Gastroesophageal sphincter (tissue), 4 donors: Measurements from ENCODE around the gene DDX1. TPM values are rescaled to one million over a fixed set of nuclear protein-coding genes. Genes with fewer than 3 reads are reported as not detected.

Experiments
- ATAC-seq: fragments of 150-250 bp; one replicate; pipeline ENCODE4 v1.9.1; 2016; ENCODE audit warnings: mild to moderate bottlenecking, moderate library complexity
- H3K27ac ChIP-seq, 4 donors: fragments of 200-600 bp; sonication (generic) in 3 of 4; 1 replicate in 3 of 4; 2 replicates in 1 of 4; pipeline ENCODE4 v1.5.1; 2016 to 2019
- H3K27me3 ChIP-seq: fragments of 200-600 bp; sonication (generic); one replicate; pipeline ENCODE4 v1.5.1; 2019
- H3K36me3 ChIP-seq, 2 donors: fragments of 200-600 bp; sonication (generic); one replicate each; pipeline ENCODE4 v1.5.1; 2019; ENCODE audit warnings: control low read depth in 1 of 2
- H3K4me1 ChIP-seq, 3 donors: fragments of 200-600 bp; sonication (generic); 1 replicate in 2 of 3; 2 replicates in 1 of 3; pipeline ENCODE4 v1.5.1; 2016 to 2019; ENCODE audit warnings: control low read depth in 2 of 3
- H3K4me3 ChIP-seq, 2 donors: fragments of 200-600 bp; sonication (generic); one replicate each; pipeline ENCODE4 v1.5.1; 2019; ENCODE audit warnings: mild to moderate bottlenecking in 1 of 2, moderate library complexity in 1 of 2
- H3K9me3 ChIP-seq, 3 donors: fragments of 200-600 bp; sonication (generic); one replicate each; pipeline ENCODE4 v1.5.1; 2017 to 2019; ENCODE audit warnings: control low read depth in 2 of 3
- CTCF ChIP-seq, 4 experiments: fragments of 200-600 bp in 2 of 4; fragments of 450-650 bp in 2 of 4; sonication (generic) in 1 of 4; IDR thresholded peaks; one replicate each; pipeline ENCODE4 v1.5.1; 2017 to 2019; ENCODE audit warnings: antibody characterized with exemption in 4 of 4, mild to moderate bottlenecking in 2 of 4, moderate library complexity in 2 of 4
- EP300 ChIP-seq: sonication (generic); formaldehyde crosslinking; IDR thresholded peaks from one replicate; pipeline ENCODE4 v1.6.1; 2017; ENCODE audit warnings: antibody characterized with exemption, mild to moderate bottlenecking
- POLR2A ChIP-seq, 2 donors: fragments of 450-650 bp; IDR thresholded peaks; one replicate each; pipeline ENCODE4 v1.6.1; 2017; ENCODE audit warnings: antibody characterized with exemption in 2 of 2, mild to moderate bottlenecking in 2 of 2, moderate library complexity in 1 of 2
- POLR2AphosphoS5 ChIP-seq: sonication (generic); formaldehyde crosslinking; IDR thresholded peaks from one replicate; pipeline ENCODE4 v1.6.1; 2017; ENCODE audit warnings: antibody characterized with exemption
- WGBS, 2 donors: methylation state at CpG; one replicate each; pipeline ENCODE4 v1.1.5; 2018; ENCODE audit warnings: low coverage in 1 of 2; 5-methylcytosine and 5-hydroxymethylcytosine counted together
- total RNA-seq, 4 donors: library from RNA; depleted of rRNA; stranded (reverse); fragments of >200 nt; gene quantifications; one replicate each; pipeline ENCODE4 v1.1.0, GENCODE V29; 2016

The DDX1 gene
- total RNA-seq, 4 donors from 2014 or later = 66.7 to 88.9 (median 67.4) TPM

DNA sequence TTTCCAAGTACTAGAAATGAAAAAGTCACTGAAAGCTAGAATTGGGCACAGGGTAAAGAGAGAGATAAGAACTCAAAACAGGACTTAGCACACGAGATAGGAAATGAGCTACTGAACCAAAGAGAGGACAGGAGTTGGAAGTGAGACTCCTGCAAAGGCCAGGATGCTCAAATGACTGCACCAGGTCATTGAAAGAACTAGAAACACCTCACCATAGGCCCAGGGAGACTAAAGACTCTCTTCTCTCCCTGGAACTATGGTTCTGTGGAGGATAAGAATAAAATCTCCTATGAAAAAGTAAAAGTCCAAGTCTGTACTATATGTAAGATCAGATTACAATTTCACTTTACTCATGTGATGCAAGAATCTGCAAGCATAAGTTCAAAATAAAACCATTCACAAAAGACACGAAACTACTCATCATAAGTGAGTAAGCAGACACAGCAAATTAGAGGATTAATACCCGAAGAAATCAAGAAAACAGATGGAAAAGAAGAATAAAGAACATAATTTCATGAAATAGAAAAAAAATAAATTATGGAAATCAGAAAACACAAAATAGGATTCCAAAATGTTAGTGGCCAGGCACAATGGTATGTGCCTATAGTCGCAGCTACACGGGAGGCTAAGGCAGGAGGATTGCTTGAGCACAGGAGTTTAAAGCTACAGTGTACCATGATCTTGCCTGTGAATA is 37.0 kb upstream of the DDX1 start:
- Histone ChIP-seq H3K9me3 (no peaks in the 10 kb centered on the region), H3K27ac (no peak overlapping the region), H3K4me1 (peaks cover 3 to 14% (median 6%) of the 10 kb centered on the region in 3 donors), H3K36me3 (peaks cover 4 to 36% of the 10 kb centered on the region in 2 donors), H3K4me3 (no peak overlapping the region), H3K27me3 (no peaks in the 10 kb centered on the region)
- no peak for ATAC-seq
- 84 to 86% methylated on average over 2 to 5 of the region's 5 CpGs for WGBS, 2 donors
- TF ChIP-seq POLR2A (IDR thresholded peaks at IDR 0.05) (no peak), EP300 (no peak), POLR2AphosphoS5 (no peak), CTCF (IDR thresholded peaks at IDR 0.05) (no peak)

DNA sequence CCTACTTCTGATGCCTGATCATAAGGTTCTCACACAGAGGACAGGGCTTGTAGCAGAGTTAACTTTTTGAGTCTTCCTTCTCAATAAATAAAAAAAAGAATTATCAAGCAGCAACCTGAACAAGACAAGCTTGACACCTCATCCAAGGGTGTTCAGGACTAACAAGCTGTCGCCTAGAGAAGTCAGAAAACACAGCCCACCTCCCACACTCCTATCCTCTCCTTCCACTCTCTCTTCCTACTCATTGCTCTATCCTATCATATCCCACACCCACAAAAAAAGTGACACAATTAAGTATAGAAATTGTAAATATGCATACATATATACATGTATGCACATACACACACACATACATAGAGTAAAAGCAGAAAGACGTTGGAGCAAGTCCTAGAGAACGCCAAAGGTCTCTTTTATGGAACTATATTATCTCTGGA is 35.9 kb upstream of the DDX1 start:
- Histone ChIP-seq H3K27me3 (no peaks in the 10 kb centered on the region), H3K4me3 (no peak overlapping the region), H3K9me3 (no peaks in the 10 kb centered on the region), H3K4me1 (peaks cover 7 to 22% (median 8%) of the 10 kb centered on the region in 3 donors), H3K27ac (no peak overlapping the region), H3K36me3 (peaks cover 4 to 25% of the 10 kb centered on the region in 2 donors)
- WGBS, 2 donors = 91 to 97% methylated on average over 3 of the region's 3 CpGs
- no peak for ATAC-seq
- TF ChIP-seq CTCF (IDR thresholded peaks at IDR 0.05) = no peak
- no peak for TF ChIP-seq POLR2A (IDR thresholded peaks at IDR 0.05)
- TF ChIP-seq EP300 = no peak
- TF ChIP-seq POLR2AphosphoS5 = no peak

DNA sequence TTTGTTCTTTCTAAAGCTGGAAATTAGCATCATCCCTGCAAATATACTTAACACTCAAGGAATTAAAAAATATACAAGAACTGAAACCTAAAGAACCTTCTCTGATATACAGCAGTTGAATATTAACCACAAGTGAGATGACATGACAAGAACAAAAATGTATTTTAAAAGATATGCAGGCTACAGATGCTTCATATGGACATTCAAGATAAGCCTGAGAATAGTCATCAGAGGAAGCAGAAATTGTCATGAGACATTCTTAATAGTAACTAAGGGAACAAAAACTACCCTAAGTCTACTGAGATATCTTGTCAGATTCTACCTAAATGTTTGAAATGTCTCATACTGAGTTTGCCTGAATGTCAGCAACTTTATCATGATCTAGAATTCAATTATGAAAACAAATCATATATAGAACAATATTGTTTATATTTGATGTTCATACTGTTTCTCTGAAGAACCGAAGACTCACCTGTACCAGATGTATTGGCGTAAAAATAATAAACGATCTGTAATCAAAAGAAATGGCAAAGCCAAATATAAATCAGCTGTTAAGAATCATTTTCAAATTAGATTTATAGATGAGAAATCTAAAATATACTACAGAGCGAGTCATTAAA is 35.2 kb upstream of the DDX1 start:
- Histone ChIP-seq H3K9me3 (no peaks in the 10 kb centered on the region), H3K36me3 (peaks cover 2 to 22% of the 10 kb centered on the region in 2 donors), H3K4me1 (peaks cover 7 to 22% (median 8%) of the 10 kb centered on the region in 3 donors), H3K4me3 (no peak overlapping the region), H3K27me3 (no peaks in the 10 kb centered on the region), H3K27ac (no peak overlapping the region)
- ATAC-seq = no peak
- TF ChIP-seq POLR2AphosphoS5 (no peak), POLR2A (IDR thresholded peaks at IDR 0.05) (no peak), EP300 (no peak), CTCF (IDR thresholded peaks at IDR 0.05) (no peak)
- 90 to 91% methylated on average over 4 of the region's 4 CpGs for WGBS, 2 donors

DNA sequence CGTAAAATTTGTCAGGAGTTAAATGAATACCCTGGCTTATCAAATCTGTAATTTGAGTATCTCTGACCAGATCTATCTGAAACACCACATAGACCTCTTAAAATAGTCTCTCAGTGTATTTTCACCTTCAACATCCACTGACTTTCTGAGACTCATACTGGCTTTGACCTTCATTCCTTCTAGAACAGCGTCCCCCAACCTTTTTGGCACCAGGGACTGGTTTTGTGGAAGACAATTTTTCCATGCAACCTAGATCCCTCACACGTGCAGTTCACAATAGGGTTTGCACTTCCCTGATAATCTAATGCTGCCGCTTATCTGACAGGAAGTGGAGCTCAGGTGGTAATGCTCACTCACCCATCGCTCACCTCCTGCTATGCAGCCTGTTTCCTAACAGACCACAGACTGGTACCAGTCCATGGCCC is 33.8 kb upstream of the DDX1 start:
- no peak for ATAC-seq
- TF ChIP-seq POLR2AphosphoS5 (no peak), CTCF (IDR thresholded peaks at IDR 0.05) (no peak), POLR2A (IDR thresholded peaks at IDR 0.05) (no peak), EP300 (no peak)
- no peaks in the 10 kb centered on the region for H3K9me3 ChIP-seq
- peaks cover 7 to 28% (median 8%) of the 10 kb centered on the region in 3 donors for H3K4me1 ChIP-seq
- peaks cover 0 to 10% of the 10 kb centered on the region in 2 donors for H3K36me3 ChIP-seq
- no peak overlapping the region for H3K27ac ChIP-seq
- no peak overlapping the region for H3K4me3 ChIP-seq
- no peaks in the 10 kb centered on the region for H3K27me3 ChIP-seq
- WGBS, 2 donors = 43 to 82% methylated on average over 3 to 4 of the region's 5 CpGs
